ENCODE measurements around the gene CERS6. TPM values are rescaled to one million over a fixed set of nuclear protein-coding genes. Genes with fewer than 3 reads are reported as not detected.
"Not testable (repeated sequence)": the region's sequence is repeated elsewhere in the genome, so short reads cannot be mapped to it uniquely, and the experiment has no call there.

Gene CERS6
- total RNA-seq, 4 donors from 2014 or later, result 42.3 to 62.1 (median 50.6) TPM

GRCh38 chr2:168500516-168500915, 44.4 kb downstream of the CERS6 start:
- no peak overlapping the region for H3K27ac ChIP-seq
- intact Hi-C loops (cut with DNase I; ENCODE audit: low total_unique reads), result no loop called here
- TF ChIP-seq POLR2A (IDR thresholded peaks at IDR 0.05) (no peak), POLR2AphosphoS5 (IDR thresholded peaks at IDR 0.05) (no peak), CTCF (IDR thresholded peaks at IDR 0.05) (no peak), EP300 (IDR thresholded peaks at IDR 0.05; ENCODE audit: low read depth) (no peak)

GRCh38 chr2:168501466-168502065, 45.5 kb downstream of the CERS6 start:
- 86% methylated on average over 4 of the region's 4 CpGs for WGBS, 2 donors (ENCODE audit: low coverage in 1 of 2)
- no peaks in the 10 kb centered on the region for H3K9me3 ChIP-seq
- H3K27me3 ChIP-seq, result no peaks in the 10 kb centered on the region
- no peak overlapping the region for H3K4me3 ChIP-seq
- peaks cover 0 to 10% (median 1%) of the 10 kb centered on the region in 4 donors for H3K4me1 ChIP-seq
- intact Hi-C loops (cut with DNase I; ENCODE audit: low total_unique reads) (no loop called here), in situ Hi-C loops (cut with MboI; ENCODE audit: low pct_ligation_motif_present in 1 of 4, low pct_unique_long_range_greater_than_20kb in 1 of 4, low sequenced_read_pairs in 3 of 4) (no loop called here)
- no peak overlapping the region for H3K27ac ChIP-seq
- TF ChIP-seq EP300 (IDR thresholded peaks at IDR 0.05; ENCODE audit: low read depth) (no peak), POLR2AphosphoS5 (IDR thresholded peaks at IDR 0.05) (no peak), CTCF (IDR thresholded peaks at IDR 0.05) (no peak), POLR2A (IDR thresholded peaks at IDR 0.05) (no peak)
- DNase-seq, result no peak
- no peaks in the 10 kb centered on the region for H3K36me3 ChIP-seq

More at GRCh38 chr2:168500516-168500915, 44.4 kb downstream of the CERS6 start:
- no peak for DNase-seq
- H3K4me1 ChIP-seq, result peaks cover 0 to 10% (median 1%) of the 10 kb centered on the region in 4 donors
- no peaks in the 10 kb centered on the region for H3K9me3 ChIP-seq
- H3K36me3 ChIP-seq, result no peaks in the 10 kb centered on the region
- no peaks in the 10 kb centered on the region for H3K27me3 ChIP-seq
- in situ Hi-C loops (cut with MboI; ENCODE audit: low pct_ligation_motif_present in 1 of 4, low pct_unique_long_range_greater_than_20kb in 1 of 4, low sequenced_read_pairs in 3 of 4), result no loop called here
- no peak overlapping the region for H3K4me3 ChIP-seq

GRCh38 chr2:168502852-168503251, 46.8 kb downstream of the CERS6 start:
- DNase-seq; H3K36me3 ChIP-seq; H3K4me1 ChIP-seq; in situ Hi-C loops (cut with MboI; ENCODE audit: low pct_ligation_motif_present in 1 of 4, low pct_unique_long_range_greater_than_20kb in 1 of 4, low sequenced_read_pairs in 3 of 4); H3K4me3 ChIP-seq; H3K9me3 ChIP-seq; H3K27ac ChIP-seq; intact Hi-C loops (cut with DNase I; ENCODE audit: low total_unique reads); H3K27me3 ChIP-seq: not testable (repeated sequence)
- 89 to 100% methylated on average over 2 of the region's 2 CpGs for WGBS, 2 donors (ENCODE audit: low coverage in 1 of 2)

GRCh38 chr2:168503901-168504300, 47.8 kb downstream of the CERS6 start:
- no peaks in the 10 kb centered on the region for H3K9me3 ChIP-seq
- no peak overlapping the region for H3K27ac ChIP-seq
- WGBS, 2 donors (ENCODE audit: low coverage in 1 of 2), result 53 to 82% methylated on average over 2 to 3 of the region's 3 CpGs
- DNase-seq, result no peak
- TF ChIP-seq EP300 (IDR thresholded peaks at IDR 0.05; ENCODE audit: low read depth), result no peak
- intact Hi-C loops (cut with DNase I; ENCODE audit: low total_unique reads) (no loop called here), in situ Hi-C loops (cut with MboI; ENCODE audit: low pct_ligation_motif_present in 1 of 4, low pct_unique_long_range_greater_than_20kb in 1 of 4, low sequenced_read_pairs in 3 of 4) (no loop called here)
- H3K4me1 ChIP-seq, result peaks cover 0 to 10% (median 1%) of the 10 kb centered on the region in 4 donors
- H3K36me3 ChIP-seq, result no peaks in the 10 kb centered on the region
- no peaks in the 10 kb centered on the region for H3K27me3 ChIP-seq
- no peak overlapping the region for H3K4me3 ChIP-seq

- intact Hi-C loops (cut with DNase I; ENCODE audit: low total_unique reads) (no loop called here), in situ Hi-C loops (cut with MboI; ENCODE audit: low pct_ligation_motif_present in 1 of 4, low pct_unique_long_range_greater_than_20kb in 1 of 4, low sequenced_read_pairs in 3 of 4) (no loop called here)
- TF ChIP-seq POLR2AphosphoS5 (IDR thresholded peaks at IDR 0.05) (no peak), CTCF (IDR thresholded peaks at IDR 0.05) (no peak), POLR2A (IDR thresholded peaks at IDR 0.05) (no peak), EP300 (IDR thresholded peaks at IDR 0.05; ENCODE audit: low read depth) (no peak)
- peaks cover 0 to 10% (median 1%) of the 10 kb centered on the region in 4 donors for H3K4me1 ChIP-seq
- no peaks in the 10 kb centered on the region for H3K36me3 ChIP-seq
- H3K27me3 ChIP-seq, result no peaks in the 10 kb centered on the region
- H3K27ac ChIP-seq, result no peak overlapping the region
- no peak for DNase-seq
- H3K9me3 ChIP-seq, result no peaks in the 10 kb centered on the region
- H3K4me3 ChIP-seq, result no peak overlapping the region
- WGBS, 2 donors (ENCODE audit: low coverage in 1 of 2), result 79% methylated on average over 2 of the region's 2 CpGs
Measured at GRCh38 chr2:168504323-168504722, 48.3 kb downstream of the CERS6 start.

Data from transverse colon (tissue), 4 donors.